Fibroblast of mammary gland (primary cell): ENCODE measurements around the gene MAP1LC3A.

Experiments
- DNase-seq: peaks from one replicate; pipeline ENCODE4 v3.0.0-alpha.2; 2010; ENCODE audit warnings: low read depth
- H3K4me3 ChIP-seq: 2 replicates; pipeline ENCODE4 v1.5.1; 2011; ENCODE audit warnings: low read depth, mild to moderate bottlenecking, low read length, moderate library complexity; ENCODE audit not compliant: control insufficient read depth
- CTCF ChIP-seq: conservative IDR thresholded peaks from 2 replicates; pipeline ENCODE4 v1.5.1; 2011; ENCODE audit warnings: low read depth, low read length, inconsistent platforms; ENCODE audit not compliant: control insufficient read depth, insufficient read depth

MAP1LC3A gene

GRCh38 chr20:34531608-34532265, 26.8 kb upstream of the MAP1LC3A start:
- no peak for TF ChIP-seq CTCF
- H3K4me3 ChIP-seq = no peak overlapping the region
- no peak for DNase-seq

GRCh38 chr20:34532320-34532719, 26.2 kb upstream of the MAP1LC3A start:
- H3K4me3 ChIP-seq = no peak overlapping the region
- DNase-seq = no peak
- TF ChIP-seq CTCF = no peak

- TF ChIP-seq CTCF = no peak
- H3K4me3 ChIP-seq = no peak overlapping the region
- no peak for DNase-seq
Observed at GRCh38 chr20:34532756-34533155, 25.8 kb upstream of the MAP1LC3A start.

DNA sequence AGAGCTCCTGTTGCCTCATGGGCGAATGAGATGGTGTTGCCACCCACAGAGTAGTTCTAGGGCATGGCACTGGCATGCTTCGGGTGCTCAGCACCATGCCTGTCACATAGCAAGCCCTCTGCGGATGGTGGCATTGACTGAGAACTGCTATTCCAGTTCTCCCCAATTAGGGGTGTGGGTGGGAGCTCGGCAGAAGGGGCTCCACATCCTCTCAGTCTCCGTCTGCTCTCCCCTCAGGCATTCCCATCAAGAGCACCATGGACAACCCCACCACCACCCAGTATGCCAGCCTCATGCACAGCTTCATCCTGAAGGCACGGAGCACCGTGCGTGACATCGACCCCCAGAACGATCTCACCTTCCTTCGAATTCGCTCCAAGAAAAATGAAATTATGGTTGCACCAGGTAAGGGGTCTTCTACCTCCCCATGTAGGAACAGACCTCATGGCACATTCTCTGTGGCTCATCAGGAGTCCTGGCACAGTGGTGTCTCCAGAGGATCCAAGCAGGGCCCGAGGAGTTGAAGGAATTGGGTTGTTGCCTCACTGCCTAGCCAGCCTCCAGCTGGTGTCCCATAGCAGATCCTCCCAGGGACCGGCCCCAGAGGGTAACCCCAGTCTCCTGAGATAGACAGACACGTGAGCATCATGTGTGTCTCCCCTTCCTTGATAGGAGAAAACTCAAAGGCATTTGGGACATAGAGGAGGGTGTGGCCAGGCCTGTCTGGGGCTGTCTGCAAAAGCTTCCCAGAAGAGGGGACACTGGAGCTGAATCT, 23.9 kb upstream of the MAP1LC3A start:
- TF ChIP-seq CTCF = no peak
- no peak overlapping the region for H3K4me3 ChIP-seq
- no peak for DNase-seq

DNA sequence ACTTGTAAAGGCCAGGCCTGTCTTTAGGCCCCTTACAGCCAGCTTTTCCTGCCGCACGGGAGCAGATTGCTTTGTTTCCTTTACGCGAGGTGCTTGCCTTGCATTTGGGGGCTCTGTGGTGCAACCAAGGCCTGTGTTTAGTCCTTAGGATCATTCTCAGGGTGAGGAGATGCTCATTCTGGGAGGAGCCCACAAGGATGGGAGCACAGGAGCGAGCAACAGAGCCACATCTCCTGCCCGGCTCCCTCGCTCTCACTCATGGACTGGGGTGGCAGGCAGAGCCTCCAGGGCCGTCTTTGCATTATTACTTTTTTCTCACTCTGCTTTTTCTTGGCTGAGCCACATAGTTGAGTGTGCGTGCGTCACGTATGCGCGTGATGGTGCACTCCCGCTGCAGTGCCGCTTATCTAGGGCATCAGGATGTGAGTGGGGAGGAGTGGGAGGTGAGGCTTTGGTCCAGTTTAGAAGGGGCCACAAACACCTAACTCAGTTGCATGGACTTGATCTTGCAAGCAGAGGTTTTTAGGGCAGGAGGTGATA, 23.1 kb upstream of the MAP1LC3A start:
- no peak overlapping the region for H3K4me3 ChIP-seq
- no peak for DNase-seq
- TF ChIP-seq CTCF = no peak

DNA sequence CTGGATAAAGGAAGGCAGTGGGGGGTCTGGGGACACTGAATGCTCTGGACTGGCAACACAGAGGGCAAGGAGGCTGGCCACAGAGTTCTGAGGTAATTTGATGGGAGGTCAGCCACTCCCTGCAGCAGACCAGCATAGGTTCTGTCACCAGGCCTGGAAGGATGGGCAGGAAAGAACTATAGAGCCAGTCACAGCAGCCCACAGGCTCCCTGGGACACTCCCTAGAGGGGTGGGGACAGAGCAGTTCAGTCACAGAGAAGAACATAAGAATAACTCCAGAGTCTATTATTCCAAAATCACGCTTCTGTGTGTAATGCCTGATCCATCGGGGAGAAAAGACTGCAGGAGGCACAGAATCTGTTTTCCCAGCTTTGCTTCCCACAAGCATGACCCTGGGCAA, 22.7 kb upstream of the MAP1LC3A start:
- no peak overlapping the region for H3K4me3 ChIP-seq
- TF ChIP-seq CTCF = no peak
- DNase-seq = no peak
